ENCODE data around the gene SSBP1. TPM values are rescaled to one million over a fixed set of nuclear protein-coding genes. Genes with fewer than 3 reads are reported as not detected.

SSBP1 gene
- total RNA-seq, 4 donors from 2014 or later = 12.9 to 83.8 (median 50.7) TPM

DNA sequence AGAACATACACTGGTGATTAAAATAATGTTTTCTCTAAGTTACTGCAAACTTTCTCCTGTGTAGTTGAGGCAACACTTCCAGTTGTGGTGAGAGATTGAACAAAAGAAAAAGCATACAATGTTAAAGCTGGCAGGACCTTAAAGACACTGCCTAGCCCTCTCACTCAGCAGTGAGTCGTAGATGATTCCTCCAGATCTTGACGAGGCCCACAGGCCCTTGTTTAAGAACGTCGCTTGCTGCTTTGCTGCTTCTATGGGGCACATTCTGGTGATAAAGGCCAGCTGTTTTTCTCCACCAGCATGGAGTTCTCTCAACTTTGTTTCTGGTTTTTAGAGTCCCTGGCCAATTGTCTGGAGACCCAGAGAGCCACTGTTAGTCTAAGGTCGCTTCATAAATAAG, 33.4 kb upstream of the SSBP1 start:
- in situ Hi-C loops (cut with MboI; ENCODE audit: low pct_ligation_motif_present in 1 of 4, low pct_unique_long_range_greater_than_20kb in 1 of 4, low sequenced_read_pairs in 3 of 4) = no loop called here
- no peak for DNase-seq
- Histone ChIP-seq H3K27me3 (no peaks in the 10 kb centered on the region), H3K36me3 (no peaks in the 10 kb centered on the region), H3K27ac (no peak overlapping the region), H3K4me1 (peaks cover 7 to 45% (median 20%) of the 10 kb centered on the region in 4 donors), H3K4me3 (no peak overlapping the region), H3K9me3 (no peaks in the 10 kb centered on the region)
- WGBS, 2 donors (ENCODE audit: low coverage in 1 of 2) = 66 to 100% methylated on average over 1 to 5 of the region's 5 CpGs
- TF ChIP-seq, protein P1, sequence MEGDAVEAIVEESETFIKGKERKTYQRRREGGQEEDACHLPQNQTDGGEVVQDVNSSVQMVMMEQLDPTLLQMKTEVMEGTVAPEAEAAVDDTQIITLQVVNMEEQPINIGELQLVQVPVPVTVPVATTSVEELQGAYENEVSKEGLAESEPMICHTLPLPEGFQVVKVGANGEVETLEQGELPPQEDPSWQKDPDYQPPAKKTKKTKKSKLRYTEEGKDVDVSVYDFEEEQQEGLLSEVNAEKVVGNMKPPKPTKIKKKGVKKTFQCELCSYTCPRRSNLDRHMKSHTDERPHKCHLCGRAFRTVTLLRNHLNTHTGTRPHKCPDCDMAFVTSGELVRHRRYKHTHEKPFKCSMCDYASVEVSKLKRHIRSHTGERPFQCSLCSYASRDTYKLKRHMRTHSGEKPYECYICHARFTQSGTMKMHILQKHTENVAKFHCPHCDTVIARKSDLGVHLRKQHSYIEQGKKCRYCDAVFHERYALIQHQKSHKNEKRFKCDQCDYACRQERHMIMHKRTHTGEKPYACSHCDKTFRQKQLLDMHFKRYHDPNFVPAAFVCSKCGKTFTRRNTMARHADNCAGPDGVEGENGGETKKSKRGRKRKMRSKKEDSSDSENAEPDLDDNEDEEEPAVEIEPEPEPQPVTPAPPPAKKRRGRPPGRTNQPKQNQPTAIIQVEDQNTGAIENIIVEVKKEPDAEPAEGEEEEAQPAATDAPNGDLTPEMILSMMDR (IDR thresholded peaks at IDR 0.05) = no peak
- TF ChIP-seq EP300 (IDR thresholded peaks at IDR 0.05; ENCODE audit: low read depth) (no peak), POLR2AphosphoS5 (IDR thresholded peaks at IDR 0.05) (no peak), POLR2A (IDR thresholded peaks at IDR 0.05) (no peak)
- intact Hi-C loops (cut with DNase I; ENCODE audit: low total_unique reads) = no loop called here

DNA sequence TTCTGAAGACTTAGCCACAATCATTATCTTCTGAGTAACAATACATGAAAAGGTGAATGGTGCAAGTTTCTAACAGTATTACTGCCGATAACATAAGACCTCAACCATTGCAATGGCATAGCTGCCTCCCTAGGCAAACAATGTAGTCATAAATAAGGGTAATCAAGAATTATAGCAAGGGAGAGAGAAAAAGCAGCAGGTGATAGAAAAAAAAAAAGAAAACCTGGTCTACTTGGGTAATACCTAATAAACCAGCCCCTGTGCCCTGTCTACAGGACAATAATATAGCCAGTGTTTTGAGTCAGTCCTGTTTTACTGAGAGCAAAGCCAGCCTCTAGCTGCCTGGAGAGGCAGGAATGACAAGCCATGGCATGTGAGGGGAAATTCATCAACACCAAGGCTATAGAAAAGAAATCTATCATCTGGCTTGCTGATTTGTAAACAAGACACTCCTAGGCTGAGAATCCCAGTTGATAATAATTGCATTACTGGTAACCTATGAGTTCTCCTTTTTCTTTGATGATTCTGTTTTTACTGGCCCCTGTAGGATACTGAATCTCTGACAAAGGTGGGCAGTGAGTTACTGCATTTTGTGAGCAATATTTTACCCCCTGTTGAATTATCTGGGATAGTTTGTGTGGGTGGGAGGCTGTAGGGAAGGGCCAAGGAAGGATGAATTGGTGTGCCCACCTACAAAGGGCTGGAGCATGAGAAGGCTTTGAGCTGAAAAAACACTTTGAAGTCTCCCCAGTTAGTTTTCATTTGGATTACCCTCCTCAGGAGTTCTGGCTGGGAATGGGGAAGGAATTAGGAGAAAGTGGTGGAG, 31.7 kb upstream of the SSBP1 start:
- WGBS, 2 donors (ENCODE audit: low coverage in 1 of 2) = 55 to 62% methylated on average over 1 of the region's 1 CpG
- Histone ChIP-seq H3K36me3 (no peaks in the 10 kb centered on the region), H3K9me3 (no peaks in the 10 kb centered on the region), H3K27ac (peak overlapping the region in 1 of 4 donors; percentile 2), H3K4me1 (peaks cover 7 to 37% (median 15%) of the 10 kb centered on the region in 4 donors), H3K4me3 (no peak overlapping the region), H3K27me3 (no peaks in the 10 kb centered on the region)
- TF ChIP-seq POLR2A (IDR thresholded peaks at IDR 0.05) (no peak), EP300 (IDR thresholded peaks at IDR 0.05; ENCODE audit: low read depth) (no peak), POLR2AphosphoS5 (IDR thresholded peaks at IDR 0.05) (no peak)
- TF ChIP-seq, protein P1 (IDR thresholded peaks at IDR 0.05) = no peak
- in situ Hi-C loops (cut with MboI; ENCODE audit: low pct_ligation_motif_present in 1 of 4, low pct_unique_long_range_greater_than_20kb in 1 of 4, low sequenced_read_pairs in 3 of 4) = no loop called here
- intact Hi-C loops (cut with DNase I; ENCODE audit: low total_unique reads) = no loop called here
- no peak for DNase-seq

DNA sequence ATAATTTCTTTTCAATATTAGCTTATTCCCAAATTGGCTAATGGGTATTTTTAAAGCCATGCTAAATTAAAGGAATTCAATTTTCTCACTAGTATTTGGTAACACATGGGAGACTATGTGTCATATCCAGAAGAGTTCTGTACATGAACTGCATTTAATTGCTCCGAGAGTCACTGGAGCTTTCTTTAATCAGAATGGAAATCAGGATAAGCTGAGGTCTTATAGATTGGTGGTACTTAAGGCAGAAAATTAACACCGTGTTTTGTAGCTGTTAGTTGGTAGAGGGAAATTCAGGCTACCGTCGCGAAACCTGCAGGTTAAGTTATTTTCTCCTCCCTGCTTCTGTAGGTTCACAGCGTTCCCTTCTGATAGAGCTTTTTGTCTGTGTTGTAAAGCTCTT, 29.8 kb upstream of the SSBP1 start, which contains the start of gene WEE2:
WEE2 (plus strand) TSS at position 3 of the 400 bp plus-strand sequence. CDS start 406 bp downstream, outside the sequence.
- H3K9me3 ChIP-seq = no peaks in the 10 kb centered on the region
- H3K27ac ChIP-seq = no peak within 1 kb of the TSS
- no peaks in the 10 kb centered on the region for H3K27me3 ChIP-seq
- in situ Hi-C loops (cut with MboI; ENCODE audit: low pct_ligation_motif_present in 1 of 4, low pct_unique_long_range_greater_than_20kb in 1 of 4, low sequenced_read_pairs in 3 of 4) = no loop called here
- no peak for DNase-seq
- no peak within 1 kb of the TSS for H3K4me3 ChIP-seq
- peaks cover 0 to 27% (median 6%) of the 10 kb centered on the region in 4 donors for H3K4me1 ChIP-seq
- H3K36me3 ChIP-seq = no peaks in the 10 kb centered on the region
- intact Hi-C loops (cut with DNase I; ENCODE audit: low total_unique reads) = no loop called here
- WGBS, 2 donors (ENCODE audit: low coverage in 1 of 2) = 89 to 94% methylated on average over 6 of the region's 6 CpGs
- TF ChIP-seq POLR2A (IDR thresholded peaks at IDR 0.05) (no peak), POLR2AphosphoS5 (IDR thresholded peaks at IDR 0.05) (no peak), EP300 (IDR thresholded peaks at IDR 0.05; ENCODE audit: low read depth) (no peak)
- TF ChIP-seq, protein P1 (IDR thresholded peaks at IDR 0.05) = no peak

DNA sequence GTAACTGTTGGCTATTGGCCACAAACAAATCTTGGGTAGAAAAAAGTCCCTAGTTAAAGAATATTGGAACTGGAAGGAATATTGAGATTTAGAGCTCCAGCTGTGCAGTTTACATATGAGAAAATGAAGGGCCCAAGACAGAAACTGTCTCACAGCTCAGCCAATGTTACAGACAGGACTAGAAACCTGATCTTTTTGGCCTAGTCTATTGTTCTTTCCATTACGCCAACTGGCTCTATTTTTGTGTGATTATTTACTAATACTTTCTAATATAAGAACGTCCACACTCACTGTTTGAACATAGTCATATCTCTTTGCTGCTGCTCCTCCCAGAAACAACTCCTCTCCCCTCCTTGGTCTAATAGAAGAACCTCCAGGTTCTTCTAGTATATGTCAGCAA, 28.8 kb upstream of the SSBP1 start:
- H3K27ac ChIP-seq = no peak overlapping the region
- TF ChIP-seq POLR2A (IDR thresholded peaks at IDR 0.05) (no peak), EP300 (IDR thresholded peaks at IDR 0.05; ENCODE audit: low read depth) (no peak), POLR2AphosphoS5 (IDR thresholded peaks at IDR 0.05) (no peak)
- TF ChIP-seq, protein P1 (IDR thresholded peaks at IDR 0.05) = no peak
- H3K27me3 ChIP-seq = no peaks in the 10 kb centered on the region
- no peaks in the 10 kb centered on the region for H3K36me3 ChIP-seq
- H3K4me1 ChIP-seq = peaks cover 0 to 22% (median 6%) of the 10 kb centered on the region in 4 donors
- H3K9me3 ChIP-seq = no peaks in the 10 kb centered on the region
- in situ Hi-C loops (cut with MboI; ENCODE audit: low pct_ligation_motif_present in 1 of 4, low pct_unique_long_range_greater_than_20kb in 1 of 4, low sequenced_read_pairs in 3 of 4) (no loop called here), intact Hi-C loops (cut with DNase I; ENCODE audit: low total_unique reads) (no loop called here)
- 79 to 96% methylated on average over 2 of the region's 2 CpGs for WGBS, 2 donors (ENCODE audit: low coverage in 1 of 2)
- no peak overlapping the region for H3K4me3 ChIP-seq
- DNase-seq = no peak

Data from transverse colon (tissue), 4 donors.